H1 (cell line): ENCODE results near the gene GSAP. TPM values are rescaled to one million over a fixed set of nuclear protein-coding genes. Genes with fewer than 3 reads are reported as not detected.

ENCODE experiments used
- CTCF ChIA-PET: fragments of 300-600 bp; sonication (Branson Sonifier 250); formaldehyde crosslinking; loops from one replicate; lab custom pipeline; 2021; ENCODE audit not compliant: partially characterized antibody; lab: Charles Lee
- POLR2A ChIA-PET: fragments of 300-600 bp; sonication (Branson Sonifier 250); formaldehyde crosslinking; loops from one replicate; lab custom pipeline; 2021; ENCODE audit warnings: inconsistent platforms; ENCODE audit not compliant: partially characterized antibody; lab: Charles Lee
- DNase-seq, 2 experiments: peaks; one replicate each; pipeline versions ENCODE4 v3.0.0 to v3.0.0-alpha.2; 2010 to 2022; ENCODE audit warnings: low spot score in 2 of 2, low read depth in 1 of 2, mixed read lengths in 1 of 2
- FAIRE-seq: peaks from 2 replicates; lab custom pipeline; 2011; peaks lifted over from hg19 to GRCh38; lab: Jason Lieb, UNC
- H2AFZ ChIP-seq: 2 replicates; pipeline ENCODE4 v1.8.1; 2012; ENCODE audit warnings: low read length, inconsistent platforms
- H2AK5ac ChIP-seq: 2 replicates; pipeline ENCODE4 v1.6.1; 2013; ENCODE audit warnings: low read depth, low read length
- H2BK120ac ChIP-seq: replicated peaks from 2 replicates; pipeline ENCODE3; 2013; ENCODE audit warnings: low read depth, low read length, inconsistent platforms
- H2BK12ac ChIP-seq: 2 replicates; pipeline ENCODE4 v1.6.1; 2013; ENCODE audit warnings: low read depth, low read length
- H2BK15ac ChIP-seq: 2 replicates; pipeline ENCODE4 v1.6.1; 2013; ENCODE audit warnings: low read length
- H2BK20ac ChIP-seq: 2 replicates; pipeline ENCODE4 v1.6.1; 2013; ENCODE audit warnings: low read length
- H2BK5ac ChIP-seq: 2 replicates; pipeline ENCODE4 v1.6.1; 2013; ENCODE audit warnings: low read depth, low read length
- H3K14ac ChIP-seq: 2 replicates; pipeline ENCODE4 v1.6.1; 2013; ENCODE audit warnings: inconsistent platforms; ENCODE audit not compliant: insufficient read length
- H3K18ac ChIP-seq: 2 replicates; pipeline ENCODE4 v1.6.1; 2013; ENCODE audit warnings: low read length; ENCODE audit errors: extremely low read depth
- H3K23ac ChIP-seq: 2 replicates; pipeline ENCODE4 v1.6.1; 2013; ENCODE audit warnings: inconsistent platforms; ENCODE audit not compliant: insufficient read length
- H3K23me2 ChIP-seq: 2 replicates; pipeline ENCODE4 v1.6.1; 2013; ENCODE audit warnings: low read depth, low read length
- H3K27ac ChIP-seq: 2 replicates; pipeline ENCODE4 v1.6.1; 2011; ENCODE audit warnings: low read depth, low read length, inconsistent platforms
- H3K27me3 ChIP-seq, 4 experiments: replicated peaks in 1 of 4; 1 replicate in 1 of 4; 2 replicates in 3 of 4; pipeline versions ENCODE4 v1.6.1 to v1.8.1; 2011 to 2013; ENCODE audit warnings: low read length in 3 of 4, mild to moderate bottlenecking in 3 of 4, inconsistent platforms in 2 of 4, mixed read lengths in 2 of 4, moderate library complexity in 1 of 4; ENCODE audit not compliant: control insufficient read depth in 3 of 4, insufficient read depth in 3 of 4; ENCODE audit errors: extremely low read depth in 1 of 4
- H3K36me3 ChIP-seq, 4 experiments: 2 replicates each; pipeline versions ENCODE4 v1.6.1 to v1.8.1; 2011 to 2013; ENCODE audit warnings: mild to moderate bottlenecking in 4 of 4, low read length in 3 of 4, moderate library complexity in 2 of 4, control low read depth in 1 of 4, inconsistent platforms in 1 of 4; ENCODE audit not compliant: insufficient read depth in 4 of 4, control insufficient read depth in 2 of 4
- H3K4ac ChIP-seq: replicated peaks from 2 replicates; pipeline ENCODE3; 2013; ENCODE audit warnings: low read length, low read depth, mixed read lengths, inconsistent platforms; ENCODE audit not compliant: insufficient read length
- H3K4me1 ChIP-seq, 4 experiments: replicated peaks in 1 of 4; 1 replicate in 1 of 4; 2 replicates in 3 of 4; pipeline versions ENCODE4 v1.6.1 to v1.8.1; 2011 to 2013; ENCODE audit warnings: low read length in 3 of 4, inconsistent platforms in 2 of 4, mixed read lengths in 1 of 4; ENCODE audit not compliant: insufficient read depth in 4 of 4, control insufficient read depth in 3 of 4
- H3K4me2 ChIP-seq, 2 experiments: 2 replicates each; pipeline versions ENCODE4 v1.6.1 to v1.8.1; 2011 to 2013; ENCODE audit warnings: low read depth in 2 of 2, low read length in 2 of 2, control low read depth in 1 of 2, inconsistent platforms in 1 of 2, mild to moderate bottlenecking in 1 of 2; ENCODE audit not compliant: insufficient read depth in 1 of 2
- H3K4me3 ChIP-seq, 4 experiments: fragments of 200-600, 300-600 bp in 1 of 4; sonication (generic), shearing (Covaris generic), sonication (Bioruptor Twin) in 1 of 4; 2 replicates each; pipeline versions ENCODE4 v1.5.1 to v1.8.1; 2011 to 2016; ENCODE audit warnings: low read length in 4 of 4, low read depth in 3 of 4, control low read depth in 2 of 4, inconsistent platforms in 2 of 4, mild to moderate bottlenecking in 2 of 4, mixed read lengths in 1 of 4, moderate library complexity in 1 of 4; ENCODE audit not compliant: insufficient read depth in 2 of 4; ENCODE audit errors: extremely low read depth in 1 of 4
- H3K56ac ChIP-seq: replicated peaks from 2 replicates; pipeline ENCODE3; 2013; ENCODE audit warnings: low read depth, mild to moderate bottlenecking, mixed read lengths, low read length, inconsistent platforms; ENCODE audit not compliant: insufficient read length
- H3K79me1 ChIP-seq: 2 replicates; pipeline ENCODE4 v1.6.1; 2013; ENCODE audit warnings: low read depth, low read length, control low read depth
- H3K79me2 ChIP-seq, 2 experiments: 2 replicates each; pipeline versions ENCODE4 v1.6.1 to v1.8.1; 2012 to 2013; ENCODE audit warnings: low read length in 2 of 2, mild to moderate bottlenecking in 2 of 2, inconsistent platforms in 1 of 2; ENCODE audit not compliant: insufficient read depth in 2 of 2, control insufficient read depth in 1 of 2
- H3K9ac ChIP-seq, 4 experiments: replicated peaks in 1 of 4; 1 replicate in 1 of 4; 2 replicates in 3 of 4; pipeline versions ENCODE4 v1.6.1 to v1.8.1; 2011 to 2013; ENCODE audit warnings: low read depth in 3 of 4, low read length in 3 of 4, control low read depth in 2 of 4, mild to moderate bottlenecking in 2 of 4, moderate library complexity in 2 of 4, inconsistent platforms in 1 of 4; ENCODE audit errors: extremely low read depth in 1 of 4
- H3K9me3 ChIP-seq, 2 experiments: 2 replicates each; pipeline versions ENCODE4 v1.6.1 to v1.8.1; 2012 to 2013; ENCODE audit warnings: mild to moderate bottlenecking in 2 of 2, moderate library complexity in 2 of 2, control low read depth in 1 of 2, inconsistent platforms in 1 of 2, low read depth in 1 of 2, low read length in 1 of 2, mixed read lengths in 1 of 2; ENCODE audit not compliant: insufficient read depth in 2 of 2
- H4K20me1 ChIP-seq, 2 experiments: replicated peaks in 1 of 2; 2 replicates each; pipeline versions ENCODE3 to v1.8.1; 2011 to 2013; ENCODE audit warnings: inconsistent platforms in 2 of 2, low read length in 2 of 2, mild to moderate bottlenecking in 1 of 2; ENCODE audit not compliant: insufficient read depth in 2 of 2, control insufficient read depth in 1 of 2
- H4K5ac ChIP-seq: 2 replicates; pipeline ENCODE4 v1.6.1; 2013; ENCODE audit warnings: low read length, low read depth, mixed read lengths, inconsistent platforms; ENCODE audit not compliant: insufficient read length
- H4K8ac ChIP-seq: 2 replicates; pipeline ENCODE4 v1.8.0; 2013; ENCODE audit warnings: mild to moderate bottlenecking, moderate library complexity, low read length, inconsistent platforms; ENCODE audit not compliant: insufficient read depth; ENCODE audit errors: extremely low read depth
- H4K91ac ChIP-seq: replicated peaks from 2 replicates; pipeline ENCODE3; 2013; ENCODE audit warnings: low read length, mixed read lengths, inconsistent platforms; ENCODE audit not compliant: insufficient read length
- CHD2 ChIP-seq: IDR thresholded peaks from 2 replicates; pipeline ENCODE4 v1.6.1; 2012; ENCODE audit warnings: low read length, improper control_type of control experiment
- GABPA ChIP-seq: IDR thresholded peaks from 2 replicates; pipeline ENCODE4 v1.6.1; 2011; ENCODE audit warnings: mild to moderate bottlenecking, low read length, moderate library complexity, borderline replicate concordance; ENCODE audit not compliant: insufficient read depth
- POLR2AphosphoS5 ChIP-seq: IDR thresholded peaks from 2 replicates; pipeline ENCODE4 v1.6.1; 2011; ENCODE audit warnings: low read depth, low read length
- POU5F1 ChIP-seq: IDR thresholded peaks from 2 replicates; pipeline ENCODE4 v1.6.1; 2011; ENCODE audit warnings: low read depth, mild to moderate bottlenecking, low read length, moderate library complexity
- WGBS, 2 experiments: shearing (Covaris generic) in 1 of 2; methylation state at CpG; one replicate each; pipeline versions ENCODE4 v1.1.6 to v1.1.7; 2013 to 2015; ENCODE audit warnings: low lambda C conversion rate in 2 of 2, mixed read lengths in 2 of 2, inconsistent platforms in 1 of 2, low coverage in 1 of 2, missing lambda C conversion rate in 1 of 2; ENCODE audit not compliant: insufficient replicate concordance in 2 of 2, insufficient coverage in 1 of 2, insufficient read length in 1 of 2; ENCODE audit errors: extremely low coverage in 1 of 2, missing lambda C conversion rate in 1 of 2; 5-methylcytosine and 5-hydroxymethylcytosine counted together
- polyA plus RNA-seq, 7 experiments: library from polyadenylated mRNA; depleted of rRNA in 3 of 7; stranded (reverse) in 5 of 7; unstranded in 2 of 7; fragments of >200 nt in 5 of 7; fragments of 200-250 nt in 2 of 7; gene quantifications; 1 replicate in 5 of 7; 2 replicates in 1 of 7; 4 replicates in 1 of 7; pipeline versions ENCODE4 v1.2.1 to v1.2.3, GENCODE V29; 2011 to 2013; ENCODE audit warnings: missing spikeins in 2 of 7, mixed read lengths in 2 of 7
- total RNA-seq: library from RNA; stranded (reverse); fragmentation: NEBNext Ultra II Directional; extraction: Animal tissue kit (Norgen Biotek cat#: 25700); gene quantifications from 2 replicates; pipeline ENCODE4 v1.2.1, GENCODE V29; 2021

GSAP gene
- total and polyA plus RNA-seq, 2 of the 8 experiments (the other 6 are each of a cell fraction or from before 2014, with no cell fraction given): 0.93 to 2.1 TPM

- no peak overlapping the region for H2AFZ ChIP-seq
- no peak overlapping the region for H4K91ac ChIP-seq
- H3K23ac ChIP-seq: no peak overlapping the region
- H3K9ac ChIP-seq: no peak overlapping the region
- no peak overlapping the region for H2BK15ac ChIP-seq
- no peak overlapping the region for H3K4me3 ChIP-seq
- H4K8ac ChIP-seq: no peak overlapping the region
- no peaks in the 10 kb centered on the region for H3K23me2 ChIP-seq
- no peaks in the 10 kb centered on the region for H3K79me1 ChIP-seq
- no peak overlapping the region for H3K4ac ChIP-seq
- H3K4me1 ChIP-seq: no peaks in the 10 kb centered on the region
- no peak overlapping the region for H2BK120ac ChIP-seq
- no peak overlapping the region for H3K4me2 ChIP-seq
- no peak overlapping the region for H3K27ac ChIP-seq
- H3K79me2 ChIP-seq: no peaks in the 10 kb centered on the region
- H3K18ac ChIP-seq: no peak overlapping the region
- no peak overlapping the region for H3K14ac ChIP-seq
- no peak overlapping the region for H3K56ac ChIP-seq
- TF ChIP-seq POU5F1 (no peak), CHD2 (no peak), GABPA (no peak), POLR2AphosphoS5 (no peak)
- WGBS, 2 experiments: 83% methylated on average over 3 of the region's 3 CpGs; no CpG with 5 or more reads in 1 of the 2 experiments
- ChIA-PET CTCF (interaction anchor here (1.0 kb wide), 1 partner anchor 42 kb away, joined by 3 read pairs; no protein-coding TSS in a partner anchor), POLR2A (no interaction called here)
- no peak overlapping the region for H2BK12ac ChIP-seq
- H3K36me3 ChIP-seq: no peaks in the 10 kb centered on the region
- FAIRE-seq (no peak), DNase-seq (no peak)
- H3K27me3 ChIP-seq: no peaks in the 10 kb centered on the region
- no peak overlapping the region for H2BK20ac ChIP-seq
- no peak overlapping the region for H2AK5ac ChIP-seq
- H3K9me3 ChIP-seq: no peaks in the 10 kb centered on the region
- no peak overlapping the region for H2BK5ac ChIP-seq
- no peaks in the 10 kb centered on the region for H4K20me1 ChIP-seq
- no peak overlapping the region for H4K5ac ChIP-seq
Measured at GRCh38 chr7:77289387-77289786, 126.8 kb downstream of the GSAP start.
